Ovary (tissue), 3 donors: ENCODE results near the gene SSR4.

Source experiments
- CTCF ChIP-seq, 3 donors: fragments of 450-650 bp in 2 of 3; fragments of 200-600 bp in 1 of 3; IDR thresholded peaks; one replicate each; pipeline versions ENCODE4 v1.5.1 to v1.8.0; 2016 to 2022; ENCODE audit warnings: antibody characterized with exemption in 3 of 3, mild to moderate bottlenecking in 1 of 3
- EP300 ChIP-seq: sonication (generic); formaldehyde crosslinking; IDR thresholded peaks from one replicate; pipeline ENCODE4 v1.6.1; 2017; ENCODE audit warnings: antibody characterized with exemption
- POLR2A ChIP-seq: fragments of 450-650 bp; IDR thresholded peaks from one replicate; pipeline ENCODE4 v1.6.1; 2017; ENCODE audit warnings: antibody characterized with exemption, mild to moderate bottlenecking, moderate library complexity
- donor health status: DM: no; HTN: no; CAD: no.

- TF ChIP-seq CTCF (IDR thresholded peaks at IDR 0.05) (no peak), EP300 (no peak), POLR2A (no peak)
These were observed 8.1 kb downstream of the SSR4 start for GRCh38 chrX:153802513-153803045.
